AG10803 (cell line): ENCODE results near the gene APOH.

ENCODE experiments used
- DNase-seq: peaks from one replicate; pipeline ENCODE4 v3.0.0; 2010; ENCODE audit warnings: low read depth
- H3K4me3 ChIP-seq: 2 replicates; pipeline ENCODE4 v1.5.1; 2011; ENCODE audit warnings: mild to moderate bottlenecking, low read length, control low read depth
- TF ChIP-seq, protein P1 (sequence below): conservative IDR thresholded peaks from 2 replicates; pipeline ENCODE4 v1.5.1; 2011; ENCODE audit warnings: mild to moderate bottlenecking, low read length, control low read depth, inconsistent platforms

Gene APOH

DNA sequence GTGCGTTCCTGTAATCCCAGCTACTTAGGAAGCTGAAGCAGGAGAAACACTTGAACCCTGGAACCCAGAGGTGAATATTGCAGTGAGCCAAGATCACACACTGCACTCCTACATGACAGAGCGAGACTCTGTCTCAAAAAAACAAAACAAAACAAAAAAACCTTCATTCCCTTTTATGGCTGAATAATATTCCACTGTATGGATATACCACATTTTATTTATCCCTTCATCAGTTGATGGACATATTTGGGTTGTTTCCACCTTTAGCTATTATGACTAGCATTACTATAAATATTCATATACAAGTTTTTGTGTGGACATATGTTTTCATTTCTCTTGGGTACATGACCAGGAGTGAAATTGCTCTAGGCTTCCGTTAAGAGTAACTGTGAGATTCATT lies 42.3 kb upstream of the APOH start:
- TF ChIP-seq, protein P1, sequence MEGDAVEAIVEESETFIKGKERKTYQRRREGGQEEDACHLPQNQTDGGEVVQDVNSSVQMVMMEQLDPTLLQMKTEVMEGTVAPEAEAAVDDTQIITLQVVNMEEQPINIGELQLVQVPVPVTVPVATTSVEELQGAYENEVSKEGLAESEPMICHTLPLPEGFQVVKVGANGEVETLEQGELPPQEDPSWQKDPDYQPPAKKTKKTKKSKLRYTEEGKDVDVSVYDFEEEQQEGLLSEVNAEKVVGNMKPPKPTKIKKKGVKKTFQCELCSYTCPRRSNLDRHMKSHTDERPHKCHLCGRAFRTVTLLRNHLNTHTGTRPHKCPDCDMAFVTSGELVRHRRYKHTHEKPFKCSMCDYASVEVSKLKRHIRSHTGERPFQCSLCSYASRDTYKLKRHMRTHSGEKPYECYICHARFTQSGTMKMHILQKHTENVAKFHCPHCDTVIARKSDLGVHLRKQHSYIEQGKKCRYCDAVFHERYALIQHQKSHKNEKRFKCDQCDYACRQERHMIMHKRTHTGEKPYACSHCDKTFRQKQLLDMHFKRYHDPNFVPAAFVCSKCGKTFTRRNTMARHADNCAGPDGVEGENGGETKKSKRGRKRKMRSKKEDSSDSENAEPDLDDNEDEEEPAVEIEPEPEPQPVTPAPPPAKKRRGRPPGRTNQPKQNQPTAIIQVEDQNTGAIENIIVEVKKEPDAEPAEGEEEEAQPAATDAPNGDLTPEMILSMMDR, result no peak
- DNase-seq, result no peak

DNA sequence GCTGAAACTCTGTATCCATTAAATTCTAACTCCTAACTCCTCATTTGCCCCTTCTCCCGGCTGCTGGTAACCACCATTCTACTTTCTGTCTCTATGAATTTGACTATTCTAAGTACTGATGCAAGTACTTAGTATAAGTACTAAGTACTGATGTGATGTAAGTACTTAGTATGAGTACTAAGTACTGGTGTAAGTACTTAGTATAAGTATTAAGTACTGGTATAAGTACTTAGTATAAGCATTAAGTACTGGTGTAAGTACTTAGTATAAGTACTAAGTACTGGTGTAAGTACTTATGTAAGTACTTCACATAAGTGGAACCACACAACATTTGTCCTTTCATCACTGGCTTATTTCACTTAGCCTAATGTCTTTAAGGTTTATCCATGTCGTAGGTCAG lies 40.9 kb upstream of the APOH start:
- H3K4me3 ChIP-seq, result no peak overlapping the region
- DNase-seq, result no peak
- TF ChIP-seq, protein P1, result no peak

More for the DNA sequence above, 42.3 kb upstream of the APOH start:
- no peak overlapping the region for H3K4me3 ChIP-seq

DNA sequence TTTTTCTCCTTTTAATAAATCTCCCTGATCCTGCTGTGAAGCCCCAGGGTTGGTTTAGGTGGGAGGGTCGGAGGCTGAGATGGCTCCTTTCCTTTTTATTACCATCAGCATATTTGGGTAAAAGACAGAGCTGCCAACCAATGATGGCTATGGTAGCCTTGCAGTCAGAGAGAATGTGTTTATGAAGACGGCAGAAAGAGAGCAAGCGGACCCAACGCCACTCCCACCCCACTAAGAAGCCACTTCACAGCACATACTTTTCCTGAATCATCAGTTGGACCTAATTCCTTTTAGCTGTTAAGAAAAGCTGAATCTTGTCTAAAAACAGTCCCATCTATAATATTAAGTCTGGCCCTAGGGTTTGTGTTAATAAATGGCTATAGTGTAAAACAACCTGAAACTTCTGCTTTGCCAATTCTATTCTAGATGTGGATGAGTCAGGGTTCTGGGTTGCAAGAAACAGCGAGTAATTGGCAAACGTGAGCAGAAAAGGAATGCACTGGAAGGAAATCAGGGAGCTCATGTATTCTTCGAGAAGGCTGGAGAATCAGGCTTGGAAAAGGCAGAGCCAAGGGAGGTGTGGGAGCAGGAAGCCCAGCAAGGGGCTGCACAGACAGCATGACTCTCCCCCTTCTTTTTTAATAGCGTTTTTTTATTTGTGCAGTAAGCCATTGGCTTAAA lies 39.2 kb upstream of the APOH start:
- DNase-seq, result peak; percentile 89
- TF ChIP-seq, protein P1, result no peak
- H3K4me3 ChIP-seq, result no peak overlapping the region

DNA sequence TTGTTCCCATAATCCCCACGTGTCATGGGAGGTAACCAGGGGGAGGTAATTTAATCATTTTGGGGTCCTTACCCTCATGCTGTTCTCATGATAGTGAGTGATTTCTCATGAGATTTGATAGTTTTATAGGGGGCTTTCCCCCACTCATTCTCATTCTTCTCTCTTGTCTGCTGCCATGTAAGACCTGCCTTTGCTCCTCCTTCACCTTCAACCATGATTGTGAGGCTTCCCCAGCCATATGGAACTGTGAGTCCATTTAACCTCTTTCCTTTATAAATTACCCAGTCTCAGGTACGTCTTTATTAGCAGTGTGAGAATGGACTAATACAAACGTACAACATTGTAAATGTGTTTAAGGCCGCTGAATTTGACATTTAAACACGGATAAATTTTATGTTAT lies 35.5 kb upstream of the APOH start:
- H3K4me3 ChIP-seq, result no peak overlapping the region
- TF ChIP-seq, protein P1, result no peak
- no peak for DNase-seq

DNA sequence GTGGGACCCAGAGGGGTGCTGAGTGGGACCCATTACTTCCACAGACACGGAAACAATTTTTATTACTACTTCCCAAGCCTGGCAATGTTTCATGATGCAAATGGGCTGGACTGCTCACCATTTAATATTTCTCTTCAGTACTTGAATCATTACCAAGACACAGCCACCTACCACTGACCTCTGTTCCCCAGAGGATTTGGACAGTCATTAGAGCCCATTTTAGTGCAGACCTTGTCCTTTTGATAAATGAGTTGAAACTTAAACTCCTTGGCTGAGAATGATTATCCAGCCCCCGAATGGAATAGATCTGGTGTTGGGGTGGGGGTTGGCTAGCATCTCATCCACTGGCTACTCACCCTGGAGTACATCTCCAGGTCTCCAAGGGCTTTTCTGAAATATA lies 33.6 kb upstream of the APOH start:
- no peak for DNase-seq
- TF ChIP-seq, protein P1, result no peak
- H3K4me3 ChIP-seq, result no peak overlapping the region

DNA sequence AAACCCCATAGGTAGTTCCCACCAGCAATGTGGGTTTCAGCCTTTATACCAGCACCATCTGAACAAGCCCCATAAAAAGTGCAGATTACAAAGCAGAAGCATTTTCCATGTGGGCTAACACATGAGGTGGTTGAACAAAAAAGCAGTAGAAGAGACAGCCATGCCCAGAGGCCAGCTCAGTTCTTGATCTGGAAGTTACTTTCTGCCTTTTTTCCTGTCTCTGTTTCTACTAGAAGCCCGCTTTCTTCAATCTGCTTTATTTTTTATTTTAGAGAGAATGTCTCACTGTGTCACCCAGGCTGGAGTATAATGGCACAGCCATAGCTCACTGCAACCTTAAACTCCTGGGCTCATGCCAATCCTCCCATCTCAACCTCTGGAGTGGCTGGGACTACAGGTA lies 31.5 kb upstream of the APOH start:
- DNase-seq, result no peak
- H3K4me3 ChIP-seq, result no peak overlapping the region
- TF ChIP-seq, protein P1, result no peak

DNA sequence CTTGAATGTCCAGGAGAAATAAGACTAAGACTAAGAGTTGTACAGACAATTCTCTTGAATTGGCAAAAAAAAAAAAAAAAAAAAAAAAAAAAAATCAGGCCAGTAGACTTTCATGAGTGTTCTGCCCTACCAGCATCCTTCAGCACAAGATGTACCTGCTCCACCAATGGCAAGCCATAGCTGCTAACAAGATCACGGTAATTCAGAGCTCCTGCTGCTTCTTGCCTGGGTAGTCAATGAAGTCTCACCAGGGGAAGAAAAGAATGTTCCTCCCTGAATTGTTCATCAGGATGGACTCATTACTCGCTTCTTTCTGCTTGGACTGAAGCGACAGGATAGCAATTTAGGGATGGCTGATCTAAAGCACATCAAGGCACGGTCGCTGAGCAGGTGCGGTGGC lies 31.1 kb upstream of the APOH start:
- H3K4me3 ChIP-seq, result no peak overlapping the region
- no peak for DNase-seq
- TF ChIP-seq, protein P1, result no peak
